HAP-1 (cell line): ENCODE results near the gene TRIM63.

ENCODE experiments used
- DNase-seq, 2 experiments: peaks; one replicate each; pipeline ENCODE4 v3.0.0-alpha.2; 2016 to 2020; ENCODE audit warnings: low spot score in 2 of 2
- H3K27me3 ChIP-seq: fragments of 250-450 bp; sonication (Bioruptor Pico); 2 replicates; pipeline ENCODE4 v1.5.1; 2020; ENCODE audit warnings: low read depth, mild to moderate bottlenecking, moderate library complexity
- H3K36me3 ChIP-seq: fragments of 250-450 bp; sonication (Bioruptor Pico); replicated peaks from 2 replicates; pipeline ENCODE4 v1.5.1; 2020; ENCODE audit warnings: mild to moderate bottlenecking
- H3K4me1 ChIP-seq: fragments of 250-450 bp; sonication (Bioruptor Pico); 2 replicates; pipeline ENCODE4 v1.5.1; 2020; ENCODE audit warnings: mild to moderate bottlenecking
- H3K4me3 ChIP-seq: fragments of 250-450 bp; sonication (Bioruptor Pico); 2 replicates; pipeline ENCODE4 v1.5.1; 2020; ENCODE audit warnings: mild to moderate bottlenecking, moderate library complexity
- H3K9me3 ChIP-seq: fragments of 250-450 bp; sonication (Bioruptor Pico); 2 replicates; pipeline ENCODE4 v1.5.1; 2020; ENCODE audit warnings: mild to moderate bottlenecking, moderate library complexity
- in situ Hi-C: fragments of 300-500 bp; cut with MboI; formaldehyde crosslinking; loops from 3 replicates; pipeline ENCODE4 v1.14.3; 2020; ENCODE audit warnings: low sequenced_read_pairs, inconsistent platforms, mixed read lengths

TRIM63 gene

DNA sequence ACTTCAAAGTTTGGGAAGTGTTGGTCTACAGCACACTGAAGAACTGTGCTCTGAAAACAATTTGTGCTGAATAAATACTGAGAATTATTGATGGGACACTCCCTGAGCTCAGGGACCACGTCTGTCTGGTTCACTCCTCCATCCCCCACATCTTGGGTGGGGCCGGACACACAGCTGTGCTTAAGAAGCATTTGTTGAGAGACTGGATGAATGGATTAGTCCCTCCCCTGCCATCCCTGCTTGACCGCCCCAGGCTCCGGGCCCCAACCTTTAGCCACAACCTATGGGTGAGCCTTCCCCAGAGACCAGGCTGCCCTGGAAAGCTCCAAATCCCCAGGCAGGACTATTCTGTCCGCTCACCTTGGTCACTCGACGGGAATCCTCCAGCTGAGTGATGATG, 7.5 kb downstream of the TRIM63 start:
- H3K36me3 ChIP-seq: no peaks in the 10 kb centered on the region
- no peaks in the 10 kb centered on the region for H3K27me3 ChIP-seq
- H3K4me1 ChIP-seq: no peaks in the 10 kb centered on the region
- H3K9me3 ChIP-seq: no peaks in the 10 kb centered on the region
- DNase-seq: peak in 1 of 2 experiments; percentile 46
- in situ Hi-C loops: no loop called here
- H3K4me3 ChIP-seq: no peak overlapping the region

DNA sequence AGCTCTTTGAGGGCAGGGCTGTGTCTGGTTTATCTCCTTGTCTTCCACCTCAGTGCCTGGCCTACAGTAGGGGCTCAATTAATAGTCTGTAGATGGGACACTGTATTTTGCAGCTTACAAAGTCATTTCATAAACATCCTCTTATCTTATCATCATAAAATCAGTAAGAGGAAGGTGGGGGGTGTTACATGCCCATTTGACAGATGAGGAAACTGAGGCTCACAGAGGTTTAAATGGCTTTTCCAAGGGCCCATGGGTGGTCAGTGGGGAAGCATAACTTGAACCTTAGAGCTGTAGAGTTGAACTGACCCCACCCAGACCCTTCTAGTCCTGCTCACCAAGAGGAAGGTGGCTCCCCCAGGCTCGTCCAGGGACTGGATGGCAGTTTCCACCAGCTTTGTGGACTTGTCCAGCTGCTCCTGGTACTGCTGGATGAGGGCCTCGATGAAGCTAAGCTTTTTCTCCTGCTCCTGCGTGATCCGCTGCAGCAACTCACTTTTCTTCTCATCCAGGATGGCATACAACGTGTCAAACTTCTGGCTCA, 9.3 kb downstream of the TRIM63 start:
- Histone ChIP-seq H3K4me1 (no peaks in the 10 kb centered on the region), H3K9me3 (no peaks in the 10 kb centered on the region), H3K36me3 (no peaks in the 10 kb centered on the region), H3K4me3 (no peak overlapping the region), H3K27me3 (no peaks in the 10 kb centered on the region)
- in situ Hi-C loops: no loop called here
- no peak for DNase-seq

DNA sequence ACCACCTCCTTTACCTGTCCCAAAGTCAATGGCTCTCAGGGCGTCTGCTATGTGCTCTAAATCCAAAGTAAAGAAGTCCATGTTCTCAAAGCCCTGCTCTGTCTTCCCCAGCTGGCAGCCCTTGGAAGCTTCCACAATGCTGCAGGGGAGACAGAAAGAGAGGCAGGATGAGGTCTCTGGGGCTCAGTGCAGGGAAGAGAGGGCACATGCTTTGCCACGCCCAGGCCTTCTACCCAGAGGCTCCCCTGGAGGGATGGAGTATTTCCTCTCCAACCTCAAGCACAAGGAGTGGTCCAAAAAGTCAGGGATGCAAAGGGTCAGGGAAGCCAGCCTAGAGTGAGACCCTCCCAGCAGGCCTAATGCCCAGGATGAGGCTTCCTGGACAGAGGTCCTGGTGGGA, 10.2 kb downstream of the TRIM63 start:
- Histone ChIP-seq H3K9me3 (no peaks in the 10 kb centered on the region), H3K4me1 (no peaks in the 10 kb centered on the region), H3K36me3 (no peaks in the 10 kb centered on the region), H3K4me3 (no peak overlapping the region), H3K27me3 (no peaks in the 10 kb centered on the region)
- in situ Hi-C loops: no loop called here
- no peak for DNase-seq

DNA sequence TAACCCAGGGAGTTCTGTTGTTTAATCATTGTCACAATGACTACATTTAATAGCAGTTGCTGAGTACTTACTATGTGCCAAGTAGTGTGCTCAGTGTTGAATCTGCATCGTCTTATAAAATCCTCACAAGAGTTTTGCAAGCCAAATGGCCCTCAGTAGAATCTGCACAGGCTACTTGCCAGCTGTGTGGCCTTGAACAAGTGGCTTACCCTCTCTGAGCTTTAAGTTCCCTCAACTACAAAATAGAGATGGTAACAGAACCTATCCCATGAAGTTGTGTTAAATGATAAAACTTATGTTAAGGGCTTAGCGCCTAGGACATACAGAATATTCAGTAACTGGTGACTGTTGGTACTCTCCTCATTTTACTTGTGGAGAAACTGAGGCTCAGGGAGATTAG, 12.4 kb downstream of the TRIM63 start:
- no peak for DNase-seq
- no peaks in the 10 kb centered on the region for H3K9me3 ChIP-seq
- no peaks in the 10 kb centered on the region for H3K27me3 ChIP-seq
- in situ Hi-C loops: no loop called here
- H3K4me1 ChIP-seq: no peaks in the 10 kb centered on the region
- no peaks in the 10 kb centered on the region for H3K36me3 ChIP-seq
- H3K4me3 ChIP-seq: no peak overlapping the region

GRCh38 chr1:26053718-26054560, 13.5 kb downstream of the TRIM63 start:
- Histone ChIP-seq H3K4me1 (no peaks in the 10 kb centered on the region), H3K27me3 (no peaks in the 10 kb centered on the region), H3K9me3 (no peaks in the 10 kb centered on the region), H3K36me3 (no peaks in the 10 kb centered on the region), H3K4me3 (no peak overlapping the region)
- no peak for DNase-seq
- in situ Hi-C loops: no loop called here

DNA sequence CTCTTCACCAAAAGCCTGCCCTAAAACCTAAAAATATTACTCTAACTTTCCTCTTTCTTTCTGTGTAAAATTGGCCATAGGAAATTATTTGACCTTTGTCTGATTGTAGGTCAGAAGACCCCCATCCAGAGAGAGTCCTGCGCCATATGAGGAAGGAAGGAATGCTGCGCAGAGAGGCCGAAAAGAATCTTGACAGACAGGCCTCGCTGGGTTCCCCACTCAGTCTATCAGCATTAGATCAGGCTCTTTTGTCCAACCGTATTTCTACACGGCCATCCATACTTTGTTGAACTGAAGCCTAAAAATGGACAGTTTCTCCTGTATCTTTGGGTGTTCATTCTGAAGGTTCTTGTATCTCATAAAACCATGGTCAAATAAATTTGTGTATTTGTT, 17.2 kb downstream of the TRIM63 start:
- in situ Hi-C loops: no loop called here

GRCh38 chr1:26049531-26050247, 17.7 kb downstream of the TRIM63 start:
- Histone ChIP-seq H3K27me3 (peaks cover 33% of the 10 kb centered on the region), H3K9me3 (no peaks in the 10 kb centered on the region), H3K36me3 (no peaks in the 10 kb centered on the region), H3K4me1 (no peaks in the 10 kb centered on the region), H3K4me3 (no peak overlapping the region)
- DNase-seq: no peak
- in situ Hi-C loops: no loop called here

More for the DNA sequence above, 17.2 kb downstream of the TRIM63 start:
- Histone ChIP-seq H3K9me3 (no peaks in the 10 kb centered on the region), H3K36me3 (no peaks in the 10 kb centered on the region), H3K4me1 (no peaks in the 10 kb centered on the region), H3K27me3 (peaks cover 27% of the 10 kb centered on the region), H3K4me3 (no peak overlapping the region)
- no peak for DNase-seq

- Histone ChIP-seq H3K4me3 (no peak overlapping the region), H3K9me3 (no peaks in the 10 kb centered on the region), H3K4me1 (no peaks in the 10 kb centered on the region), H3K36me3 (no peaks in the 10 kb centered on the region), H3K27me3 (peaks cover 42% of the 10 kb centered on the region)
- no peak for DNase-seq
- in situ Hi-C loops: no loop called here
These were observed 20.1 kb downstream of the TRIM63 start for GRCh38 chr1:26047278-26047874.

GRCh38 chr1:26046246-26047095, 21.0 kb downstream of the TRIM63 start:
- in situ Hi-C loops: no loop called here
- Histone ChIP-seq H3K9me3 (no peaks in the 10 kb centered on the region), H3K4me1 (no peaks in the 10 kb centered on the region), H3K36me3 (no peaks in the 10 kb centered on the region), H3K27me3 (peaks cover 43% of the 10 kb centered on the region), H3K4me3 (no peak overlapping the region)
- DNase-seq: no peak

DNA sequence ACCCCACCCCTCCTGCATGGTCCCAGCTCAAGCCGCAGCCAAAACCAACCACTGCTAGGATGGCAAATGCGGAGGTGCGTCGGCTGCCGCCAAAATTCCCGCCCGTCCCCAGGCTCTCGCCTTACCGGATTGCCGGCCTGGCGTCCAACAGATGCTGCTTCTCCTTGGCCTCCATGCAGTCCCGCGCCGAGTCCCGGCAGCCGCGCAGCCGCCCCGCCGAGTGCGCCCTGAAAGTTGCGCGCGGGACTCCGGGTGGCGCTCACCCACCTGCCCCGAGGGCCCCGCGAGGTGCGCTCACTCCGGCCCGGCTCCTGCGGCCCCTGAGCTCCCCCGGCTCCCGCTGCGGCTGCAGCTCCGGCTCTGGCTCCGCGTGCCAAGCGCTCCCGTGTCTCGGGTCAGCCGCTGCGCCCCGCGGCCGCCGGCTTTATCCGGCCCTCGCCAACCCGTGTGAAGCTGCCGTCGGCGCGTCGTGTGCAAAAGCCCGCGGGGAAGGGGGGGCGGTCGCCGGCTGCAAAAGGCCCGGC, 21.6 kb downstream of the TRIM63 start, which contains the start of gene SLC30A2:
SLC30A2 (minus strand) TSS at position 397 of the 524 bp plus-strand sequence; CDS start at position 175, 222 bp downstream.
- Histone ChIP-seq H3K36me3 (no peaks in the 10 kb centered on the region), H3K27me3 (peaks cover 43% of the 10 kb centered on the region), H3K4me3 (no peak within 1 kb of the TSS), H3K9me3 (no peaks in the 10 kb centered on the region), H3K4me1 (no peaks in the 10 kb centered on the region)
- DNase-seq: no peak
- in situ Hi-C loops: no loop called here

- Histone ChIP-seq H3K27me3 (peaks cover 43% of the 10 kb centered on the region), H3K4me1 (no peaks in the 10 kb centered on the region), H3K4me3 (no peak overlapping the region), H3K36me3 (no peaks in the 10 kb centered on the region), H3K9me3 (no peaks in the 10 kb centered on the region)
- in situ Hi-C loops: loop anchor here (5.0 kb wide), 1 partner anchor 112 kb away; the partner anchor contains the start of gene FAM110D
- DNase-seq: no peak
These were observed 22.3 kb downstream of the TRIM63 start for GRCh38 chr1:26044971-26045721.

- in situ Hi-C loops: loop anchor here (5.0 kb wide), 1 partner anchor 113 kb away; the partner anchor contains the start of gene FAM110D
- Histone ChIP-seq H3K27me3 (peaks cover 43% of the 10 kb centered on the region), H3K36me3 (no peaks in the 10 kb centered on the region), H3K9me3 (no peaks in the 10 kb centered on the region), H3K4me1 (no peaks in the 10 kb centered on the region), H3K4me3 (no peak overlapping the region)
- DNase-seq: no peak
These were observed 23.0 kb downstream of the TRIM63 start for GRCh38 chr1:26044414-26044813.
